HG03135 (cell line): ENCODE results near the gene WRAP73.
"Not testable (repeated sequence)": the region's sequence is repeated elsewhere in the genome, so short reads cannot be mapped to it uniquely, and the experiment has no call there.

Experiments
- ATAC-seq: cut with Tn5 transposase; IDR thresholded peaks from one replicate; pipeline ENCODE4 v1.9.1; 2021; ENCODE audit warnings: mild to moderate bottlenecking, moderate library complexity; ENCODE audit not compliant: unreplicated experiment

WRAP73 gene

GRCh38 chr1:3631320-3632260 lies 18.3 kb downstream of the WRAP73 start:
- ATAC-seq = no peak

DNA sequence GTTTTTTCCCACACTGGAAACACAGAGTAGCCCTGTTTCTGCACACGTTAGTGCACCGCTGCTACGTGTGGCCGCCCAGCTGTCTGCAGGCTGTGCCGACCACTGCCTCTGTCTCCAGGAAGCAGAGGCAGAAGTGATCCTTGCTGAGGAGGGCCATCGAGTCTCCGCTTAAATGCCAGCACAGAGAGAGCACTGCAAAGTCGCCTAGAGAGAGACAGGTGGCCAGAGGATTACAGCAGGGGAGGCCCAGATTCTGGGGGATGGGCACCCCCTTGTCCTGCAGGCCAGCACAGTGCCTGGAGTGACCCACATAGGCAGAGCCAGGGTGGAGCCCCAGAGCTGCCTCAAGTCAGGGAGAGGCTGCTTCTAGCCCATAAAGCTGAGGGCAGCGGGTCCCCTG lies 19.0 kb downstream of the WRAP73 start:
- ATAC-seq = no peak

GRCh38 chr1:3630161-3630611 lies 19.7 kb downstream of the WRAP73 start:
- ATAC-seq = no peak

GRCh38 chr1:3629561-3630160 lies 20.2 kb downstream of the WRAP73 start:
- ATAC-seq = no peak

DNA sequence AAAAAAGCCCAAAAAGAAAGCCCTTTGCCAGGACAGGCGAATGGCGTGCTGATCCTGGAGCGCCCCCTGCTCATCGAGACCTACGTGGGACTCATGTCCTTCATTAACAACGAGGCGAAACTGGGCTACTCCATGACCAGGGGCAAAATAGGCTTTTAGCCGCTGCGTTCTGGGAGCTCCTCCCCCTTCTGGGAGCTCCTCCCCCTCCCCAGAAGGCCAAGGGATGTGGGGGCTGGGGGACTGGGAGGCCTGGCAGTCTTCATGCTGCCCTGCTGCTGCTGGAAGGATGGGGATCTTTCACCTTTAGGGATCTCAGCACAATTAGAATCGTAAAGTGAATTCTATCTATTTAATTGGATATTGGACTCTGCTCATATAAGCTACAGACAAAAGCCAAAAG lies 21.5 kb downstream of the WRAP73 start:
- ATAC-seq = no peak

- ATAC-seq = no peak
These were observed 22.2 kb downstream of the WRAP73 start for GRCh38 chr1:3627515-3628253.

- ATAC-seq = no peak
These were observed 23.9 kb downstream of the WRAP73 start for GRCh38 chr1:3626025-3626424.

GRCh38 chr1:3625151-3625907 lies 24.6 kb downstream of the WRAP73 start:
- peak; percentile 3 for ATAC-seq

DNA sequence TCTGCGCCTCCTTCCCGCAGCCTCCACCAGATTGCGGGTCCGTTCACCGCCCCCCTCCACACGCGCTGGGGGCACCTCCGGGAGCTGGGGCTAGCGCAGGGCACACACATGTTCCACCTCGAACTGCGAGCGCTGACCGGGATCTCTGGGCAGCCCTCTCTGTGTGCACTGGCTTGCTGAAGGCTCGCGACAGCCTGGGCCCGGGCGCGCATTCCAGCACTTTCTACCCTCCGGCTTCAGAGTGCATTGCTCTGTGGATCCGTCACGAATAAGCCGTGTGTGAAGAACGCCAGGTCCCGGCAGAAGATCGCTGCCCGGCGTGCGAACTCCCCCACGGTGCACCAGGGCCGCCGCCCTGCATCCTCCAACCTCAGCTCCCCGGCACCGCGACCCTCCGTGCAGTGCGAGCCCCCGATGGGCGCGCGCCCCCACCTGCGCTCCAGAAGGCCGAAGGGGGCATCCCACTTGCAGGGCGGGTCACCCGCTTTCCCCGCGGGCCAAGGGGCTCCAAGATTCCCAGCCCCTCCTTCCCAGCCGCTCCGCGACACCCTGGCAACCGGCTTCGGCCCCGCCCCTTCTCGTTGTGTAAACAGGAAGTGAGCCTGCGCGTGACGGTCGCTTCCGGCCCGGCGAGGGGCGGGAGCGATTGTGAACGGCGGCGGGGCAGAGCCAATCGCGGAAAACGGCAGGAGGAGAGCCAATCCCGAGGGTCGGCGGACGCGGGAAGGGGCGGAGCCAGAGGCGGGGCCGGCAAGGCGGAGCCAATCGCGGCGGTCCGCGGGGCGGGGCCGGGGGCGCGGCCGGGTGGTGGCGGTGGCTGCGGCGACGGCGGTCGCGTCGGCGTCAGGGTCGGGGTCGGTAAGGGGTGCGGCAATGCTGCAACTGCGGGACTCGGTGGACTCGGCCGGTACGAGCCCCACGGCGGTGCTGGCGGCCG lies 25.4 kb downstream of the WRAP73 start, which contains the start of gene TPRG1L:
TPRG1L (plus strand) TSS at position 816 of the 937 bp plus-strand sequence; CDS start at position 874, 58 bp downstream.
- peak; percentile 92 for ATAC-seq

DNA sequence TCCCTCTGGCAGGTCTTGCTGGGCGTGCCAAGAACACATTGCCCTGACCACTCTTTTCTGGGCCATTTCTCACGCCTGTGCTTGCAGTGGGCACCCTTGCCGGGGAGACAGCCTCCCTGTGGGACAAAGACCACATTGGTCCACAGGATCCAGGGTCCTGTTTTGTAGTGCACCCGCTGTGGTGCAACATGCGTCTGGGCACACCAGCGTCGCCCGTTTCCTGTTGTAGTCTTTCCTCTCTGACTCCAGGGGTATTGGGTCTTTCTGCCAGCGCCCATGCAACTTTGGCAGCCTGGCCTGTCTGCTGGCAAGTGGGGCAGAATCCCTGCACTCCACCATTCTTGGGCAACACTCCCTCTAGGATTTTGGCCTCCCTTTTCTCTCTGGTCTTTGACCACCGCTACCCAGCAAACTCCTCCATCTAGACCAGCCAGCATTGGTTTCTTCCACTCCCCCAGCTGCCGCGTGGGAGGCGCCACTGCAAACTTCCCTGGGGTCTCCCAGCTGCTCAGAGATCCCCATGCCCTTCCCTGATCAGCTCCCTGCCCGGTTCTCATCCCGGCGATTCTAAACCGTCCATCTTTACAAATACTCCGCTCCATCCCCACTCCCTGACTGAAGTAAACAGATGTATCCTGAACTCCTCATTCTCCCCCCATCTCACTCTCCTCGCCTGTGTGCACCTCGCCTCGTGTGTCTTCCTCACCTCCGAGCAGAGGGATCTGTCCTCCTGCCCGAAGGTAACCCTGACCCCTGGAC lies 26.3 kb downstream of the WRAP73 start:
- ATAC-seq = no peak

DNA sequence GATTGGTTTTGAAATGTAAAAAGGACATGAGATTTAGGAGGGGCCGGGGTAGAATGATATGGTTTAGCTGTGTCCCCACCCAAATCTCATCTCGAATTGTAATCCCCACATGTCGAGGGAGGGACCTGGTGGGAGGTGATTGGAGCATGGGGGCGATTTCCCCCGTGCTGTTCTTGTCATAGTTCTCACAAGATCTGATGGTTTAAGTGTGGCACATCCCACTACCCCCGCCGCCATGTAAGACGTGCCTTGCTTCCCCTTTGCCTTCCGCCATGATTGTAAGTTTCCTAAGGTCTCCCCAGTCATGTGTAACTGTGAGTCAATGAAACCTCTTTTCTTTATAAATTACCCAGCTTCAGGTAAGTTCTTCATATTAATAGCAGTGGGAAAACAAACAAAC lies 27.8 kb downstream of the WRAP73 start:
- ATAC-seq = not testable (repeated sequence)

DNA sequence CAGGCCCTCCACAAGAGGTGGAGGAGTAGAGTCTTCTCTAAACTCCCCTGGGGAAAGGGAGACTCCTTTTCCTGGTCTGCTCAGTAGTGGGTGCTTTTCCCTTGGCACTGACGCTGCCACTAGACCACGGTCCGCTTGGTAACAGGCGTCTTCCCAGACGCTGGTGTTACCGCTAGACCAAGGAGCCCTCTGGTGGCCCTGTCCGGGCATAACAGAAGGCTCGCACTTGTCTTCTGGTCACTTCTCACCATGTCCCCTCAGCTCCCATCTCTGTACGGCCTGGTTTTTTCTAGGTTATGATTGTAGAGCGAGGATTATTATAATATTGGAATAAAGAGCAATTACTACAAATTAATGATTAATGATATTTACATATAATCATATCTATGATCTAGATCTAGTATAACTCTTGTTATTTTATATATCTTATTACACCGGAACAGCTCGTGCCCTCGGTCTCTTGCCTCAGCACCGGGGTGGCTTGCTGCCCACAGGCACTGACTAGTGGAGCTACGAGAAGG lies 28.7 kb downstream of the WRAP73 start:
- not testable (repeated sequence) for ATAC-seq

DNA sequence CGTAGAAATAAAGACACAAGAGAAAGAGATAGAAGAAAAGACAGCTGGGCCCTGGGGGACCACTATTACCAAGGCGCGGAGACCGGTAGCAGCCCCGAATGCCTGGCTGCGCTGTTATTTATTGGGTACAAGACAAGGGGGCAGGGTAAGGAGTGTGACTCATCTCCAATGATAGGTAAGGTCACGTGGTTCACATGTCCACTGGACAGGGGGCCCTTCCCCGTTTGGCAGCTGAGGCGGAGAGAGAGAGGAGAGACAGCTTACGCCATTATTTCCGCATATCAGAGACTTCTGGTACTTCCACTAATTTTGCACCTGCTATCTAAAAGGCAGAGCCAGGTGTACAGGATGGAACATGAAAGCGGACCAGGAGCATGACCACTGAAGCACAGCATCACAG lies 29.2 kb downstream of the WRAP73 start:
- no peak for ATAC-seq

DNA sequence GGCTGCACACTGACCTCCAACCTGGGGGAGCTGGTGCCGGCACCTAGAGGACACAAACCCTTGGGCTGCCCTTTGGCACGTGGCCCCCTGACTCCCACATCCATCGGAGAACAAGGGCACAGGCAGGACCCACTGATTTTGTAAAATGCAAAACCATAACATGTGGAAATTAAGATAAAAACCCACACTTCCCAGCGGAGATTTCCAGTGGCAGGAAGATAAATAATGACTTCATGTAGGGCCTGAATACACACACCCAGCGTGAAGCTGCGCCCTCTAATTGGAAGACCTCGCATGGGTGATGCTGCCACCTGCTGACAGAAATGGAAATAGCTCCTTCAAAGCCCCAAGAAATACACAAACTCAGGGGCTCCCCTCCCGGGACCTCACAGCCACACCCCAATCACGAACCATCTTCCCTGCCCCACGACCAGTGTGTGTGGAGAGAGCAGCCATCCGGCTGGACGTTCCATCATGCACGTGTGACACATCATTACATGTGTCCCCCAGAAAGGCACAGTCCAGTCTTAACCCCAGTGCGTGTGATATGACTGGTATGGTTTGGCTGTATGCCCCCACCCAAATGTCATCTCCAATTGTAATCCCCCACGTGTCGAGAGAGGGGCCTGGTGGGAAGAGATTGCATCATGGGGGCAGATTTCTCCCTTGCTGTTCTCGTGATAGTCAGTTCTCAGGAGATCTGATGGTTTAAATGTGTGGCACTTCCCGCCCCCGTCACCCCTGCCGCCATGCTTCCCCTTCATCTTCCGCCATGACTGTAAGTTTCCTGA lies 30.8 kb downstream of the WRAP73 start:
- ATAC-seq = no peak

- no peak for ATAC-seq
These were observed 31.4 kb downstream of the WRAP73 start for GRCh38 chr1:3618531-3618880.

GRCh38 chr1:3617806-3618345 lies 32.0 kb downstream of the WRAP73 start:
- ATAC-seq = no peak

GRCh38 chr1:3616861-3617260 lies 33.0 kb downstream of the WRAP73 start:
- ATAC-seq = no peak
